HepG2 (cell line): Measurements from ENCODE around the gene RPL21. TPM values are rescaled to one million over a fixed set of nuclear protein-coding genes. Genes with fewer than 3 reads are reported as not detected.

ENCODE experiments used
- ARID4A ChIP-seq: sonication (generic); formaldehyde crosslinking; IDR thresholded peaks from 2 replicates; pipeline ENCODE4 v1.5.0; 2020; ENCODE audit warnings: mild to moderate bottlenecking, missing genetic modification reagents, borderline replicate concordance
- MXI1 ChIP-seq: IDR thresholded peaks from 3 replicates; pipeline ENCODE4 v1.6.1; 2012; ENCODE audit warnings: low read depth, low read length, inconsistent platforms, borderline replicate concordance
- NFAT5 ChIP-seq: sonication (generic); formaldehyde crosslinking; IDR thresholded peaks from 2 replicates; pipeline ENCODE4 v1.4.0; 2020; ENCODE audit warnings: missing genetic modification reagents
- SMAD3 ChIP-seq: sonication (generic); formaldehyde crosslinking; IDR thresholded peaks from 2 replicates; pipeline ENCODE4 v1.4.0; 2020; ENCODE audit warnings: missing genetic modification reagents
- SP1 ChIP-seq, 2 experiments: fragments of 450-650 bp in 1 of 2; sonication (generic) in 1 of 2; formaldehyde crosslinking in 1 of 2; IDR thresholded peaks; 2 replicates each; pipeline versions ENCODE4 v1.4.0 to v1.6.1; 2016 to 2020; ENCODE audit warnings: missing genetic modification reagents in 1 of 2
- YY1 ChIP-seq: IDR thresholded peaks from 2 replicates; pipeline ENCODE4 v1.6.1; 2011; ENCODE audit warnings: low read length, low read depth, moderate library complexity, mild to moderate bottlenecking; ENCODE audit not compliant: insufficient read depth, insufficient replicate concordance
- ZNF333 ChIP-seq: sonication (generic); formaldehyde crosslinking; IDR thresholded peaks from 2 replicates; pipeline ENCODE4 v1.4.0; 2020; ENCODE audit warnings: mild to moderate bottlenecking, missing genetic modification reagents, borderline replicate concordance
- ZNF589 ChIP-seq: sonication (generic); formaldehyde crosslinking; conservative IDR thresholded peaks from 2 replicates; pipeline ENCODE4 v1.8.0; 2022; ENCODE audit warnings: mild to moderate bottlenecking, moderate library complexity, missing genetic modification reagents
- ZNF709 ChIP-seq: sonication (generic); formaldehyde crosslinking; IDR thresholded peaks from 2 replicates; pipeline ENCODE4 v1.5.0; 2020; ENCODE audit warnings: mild to moderate bottlenecking, missing genetic modification reagents
- polyA plus RNA-seq, 8 experiments: library from polyadenylated mRNA; depleted of rRNA in 3 of 8; stranded (reverse) in 7 of 8; unstranded in 1 of 8; fragments of >200 nt; fragmentation: Illumina TruSeq in 4 of 8; extraction: Trizol in 4 of 8; gene quantifications; 2 replicates each; pipeline versions ENCODE4 v1.2.1 to v1.2.3, GENCODE V29; 2011 to 2016; ENCODE audit warnings: low read depth in 4 of 8, missing spikeins in 1 of 8, mixed read lengths in 1 of 8; ENCODE audit not compliant: insufficient read depth in 1 of 8
- total RNA-seq, 5 experiments: library from RNA; depleted of rRNA; stranded (reverse); fragments of >200 nt; fragmentation: Illumina TruSeq; extraction: Trizol; gene quantifications; 2 replicates each; pipeline ENCODE4 v1.2.3, GENCODE V29; 2016; ENCODE audit warnings: low read depth in 1 of 5
- TF ChIP-seq, protein P1 (sequence below): sonication (generic); formaldehyde crosslinking; IDR thresholded peaks from 2 replicates; pipeline ENCODE4 v1.5.1; 2020; ENCODE audit warnings: mild to moderate bottlenecking, missing genetic modification reagents, moderate library complexity
- TF ChIP-seq, protein P2 (sequence below): sonication (generic); formaldehyde crosslinking; IDR thresholded peaks from 2 replicates; pipeline ENCODE4 v1.4.0; 2020; ENCODE audit warnings: missing genetic modification reagents

The RPL21 gene
- total and polyA plus RNA-seq, 2 of the 13 experiments (the other 11 are each of a cell fraction or from before 2014, with no cell fraction given), result 1,234 to 1,261 TPM

GRCh38 chr13:27270594-27271520, 19.5 kb downstream of the RPL21 start, which contains the start of gene RASL11A (continued):
- peak; percentile 89 for TF ChIP-seq ARID4A (CRISPR knock-in tag)
- TF ChIP-seq SP1 (IDR thresholded peaks at IDR 0.05), result no peak
- TF ChIP-seq SP1 (CRISPR knock-in tag; IDR thresholded peaks at IDR 0.05), result no peak
- TF ChIP-seq ZNF709 (CRISPR knock-in tag), result 0 out of 2 replicates have a peak, but pooled peaks have one; percentile 31
- 0 out of 2 replicates have a peak, but pooled peaks have one; percentile 63 for TF ChIP-seq SMAD3 (CRISPR knock-in tag)
- TF ChIP-seq MXI1, result peak; percentile 38; the same call in 1 of the 3 replicates
- 0 out of 2 replicates have a peak, but pooled peaks have one; percentile 31 for TF ChIP-seq ZNF333
- TF ChIP-seq, protein P1, sequence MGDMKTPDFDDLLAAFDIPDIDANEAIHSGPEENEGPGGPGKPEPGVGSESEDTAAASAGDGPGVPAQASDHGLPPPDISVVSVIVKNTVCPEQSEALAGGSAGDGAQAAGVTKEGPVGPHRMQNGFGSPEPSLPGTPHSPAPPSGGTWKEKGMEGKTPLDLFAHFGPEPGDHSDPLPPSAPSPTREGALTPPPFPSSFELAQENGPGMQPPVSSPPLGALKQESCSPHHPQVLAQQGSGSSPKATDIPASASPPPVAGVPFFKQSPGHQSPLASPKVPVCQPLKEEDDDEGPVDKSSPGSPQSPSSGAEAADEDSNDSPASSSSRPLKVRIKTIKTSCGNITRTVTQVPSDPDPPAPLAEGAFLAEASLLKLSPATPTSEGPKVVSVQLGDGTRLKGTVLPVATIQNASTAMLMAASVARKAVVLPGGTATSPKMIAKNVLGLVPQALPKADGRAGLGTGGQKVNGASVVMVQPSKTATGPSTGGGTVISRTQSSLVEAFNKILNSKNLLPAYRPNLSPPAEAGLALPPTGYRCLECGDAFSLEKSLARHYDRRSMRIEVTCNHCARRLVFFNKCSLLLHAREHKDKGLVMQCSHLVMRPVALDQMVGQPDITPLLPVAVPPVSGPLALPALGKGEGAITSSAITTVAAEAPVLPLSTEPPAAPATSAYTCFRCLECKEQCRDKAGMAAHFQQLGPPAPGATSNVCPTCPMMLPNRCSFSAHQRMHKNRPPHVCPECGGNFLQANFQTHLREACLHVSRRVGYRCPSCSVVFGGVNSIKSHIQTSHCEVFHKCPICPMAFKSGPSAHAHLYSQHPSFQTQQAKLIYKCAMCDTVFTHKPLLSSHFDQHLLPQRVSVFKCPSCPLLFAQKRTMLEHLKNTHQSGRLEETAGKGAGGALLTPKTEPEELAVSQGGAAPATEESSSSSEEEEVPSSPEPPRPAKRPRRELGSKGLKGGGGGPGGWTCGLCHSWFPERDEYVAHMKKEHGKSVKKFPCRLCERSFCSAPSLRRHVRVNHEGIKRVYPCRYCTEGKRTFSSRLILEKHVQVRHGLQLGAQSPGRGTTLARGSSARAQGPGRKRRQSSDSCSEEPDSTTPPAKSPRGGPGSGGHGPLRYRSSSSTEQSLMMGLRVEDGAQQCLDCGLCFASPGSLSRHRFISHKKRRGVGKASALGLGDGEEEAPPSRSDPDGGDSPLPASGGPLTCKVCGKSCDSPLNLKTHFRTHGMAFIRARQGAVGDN (CRISPR knock-in tag), result peak; percentile 93
- TF ChIP-seq YY1, result peak; percentile 33
- TF ChIP-seq, protein P2, sequence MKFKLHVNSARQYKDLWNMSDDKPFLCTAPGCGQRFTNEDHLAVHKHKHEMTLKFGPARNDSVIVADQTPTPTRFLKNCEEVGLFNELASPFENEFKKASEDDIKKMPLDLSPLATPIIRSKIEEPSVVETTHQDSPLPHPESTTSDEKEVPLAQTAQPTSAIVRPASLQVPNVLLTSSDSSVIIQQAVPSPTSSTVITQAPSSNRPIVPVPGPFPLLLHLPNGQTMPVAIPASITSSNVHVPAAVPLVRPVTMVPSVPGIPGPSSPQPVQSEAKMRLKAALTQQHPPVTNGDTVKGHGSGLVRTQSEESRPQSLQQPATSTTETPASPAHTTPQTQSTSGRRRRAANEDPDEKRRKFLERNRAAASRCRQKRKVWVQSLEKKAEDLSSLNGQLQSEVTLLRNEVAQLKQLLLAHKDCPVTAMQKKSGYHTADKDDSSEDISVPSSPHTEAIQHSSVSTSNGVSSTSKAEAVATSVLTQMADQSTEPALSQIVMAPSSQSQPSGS (CRISPR knock-in tag), result no peak
- TF ChIP-seq ZNF589 (CRISPR knock-in tag), result 0 out of 2 replicates have a peak, but pooled peaks have one; percentile 68
- TF ChIP-seq NFAT5 (CRISPR knock-in tag), result no peak
